AG04450 (cell line): ENCODE measurements around the gene RXRG. TPM values are rescaled to one million over a fixed set of nuclear protein-coding genes. Genes with fewer than 3 reads are reported as not detected.

Experiments used
- CTCF ChIA-PET: fragments of 300-600, 350-600 bp; formaldehyde crosslinking; extraction: SDS; loops from one replicate; lab custom pipeline; 2022; ENCODE audit warnings: antibody characterized with exemption, inconsistent platforms; lab: Charles Lee
- POLR2A ChIA-PET: fragments of 350-600 bp; formaldehyde crosslinking; extraction: SDS; loops from one replicate; lab custom pipeline; 2021; ENCODE audit warnings: antibody characterized with exemption, inconsistent platforms; lab: Yijun Ruan, JAX
- DNase-seq: peaks from one replicate; pipeline ENCODE4 v3.0.0-alpha.2; 2011; ENCODE audit warnings: low read depth, low spot score
- H3K27ac ChIP-seq: one replicate; pipeline ENCODE4 v1.5.1; 2012; ENCODE audit warnings: low read depth, low read length, control low read depth
- H3K27me3 ChIP-seq: one replicate; pipeline ENCODE4 v1.6.0; 2012; ENCODE audit warnings: low read length; ENCODE audit not compliant: control insufficient read depth, insufficient read depth
- H3K4me3 ChIP-seq: 2 replicates; pipeline ENCODE4 v1.5.1; 2011; ENCODE audit warnings: mild to moderate bottlenecking, low read depth, low read length, control low read depth
- H3K9me3 ChIP-seq: 2 replicates; pipeline ENCODE4 v1.5.1; 2012; ENCODE audit warnings: low read length; ENCODE audit not compliant: control insufficient read depth, insufficient read depth
- CTCF ChIP-seq: IDR thresholded peaks from 2 replicates; pipeline ENCODE4 v1.5.1; 2011; ENCODE audit warnings: low read depth, low read length, control low read depth, inconsistent platforms
- polyA plus RNA-seq: library from polyadenylated mRNA; depleted of rRNA; stranded (reverse); fragments of >200 nt; gene quantifications from 2 replicates; pipeline ENCODE4 v1.2.3, GENCODE V29; 2011

RXRG gene
- polyA plus RNA-seq, 1 experiment, result not detected

- ChIA-PET CTCF (interaction anchor here (0.6 to 4.1 kb wide), 32 partner anchors 8 to 315 kb away, joined by 3 to 30 read pairs (median 5); partner anchors contain the start of genes LMX1A and RXRG), POLR2A (no interaction called here)
- DNase-seq, result peak; percentile 29
- no peak overlapping the region for H3K27ac ChIP-seq
- peak; percentile 89 for TF ChIP-seq CTCF
- H3K9me3 ChIP-seq, result no peaks in the 10 kb centered on the region
- H3K4me3 ChIP-seq, result no peak overlapping the region
- H3K27me3 ChIP-seq, result peaks cover 2% of the 10 kb centered on the region
Observed at GRCh38 chr1:165367375-165367993, 77.4 kb downstream of the RXRG start.

- no peak overlapping the region for H3K27ac ChIP-seq
- POLR2A ChIA-PET, result no interaction called here
- CTCF ChIA-PET, result interaction anchor here (0.7 kb wide), 1 partner anchor 231 kb away, joined by 3 read pairs; no protein-coding TSS in a partner anchor
- H3K9me3 ChIP-seq, result no peaks in the 10 kb centered on the region
- no peak for DNase-seq
- no peak overlapping the region for H3K4me3 ChIP-seq
- H3K27me3 ChIP-seq, result peaks cover 2% of the 10 kb centered on the region
- TF ChIP-seq CTCF, result no peak
Observed at GRCh38 chr1:165365341-165365740, 79.6 kb downstream of the RXRG start.

DNA sequence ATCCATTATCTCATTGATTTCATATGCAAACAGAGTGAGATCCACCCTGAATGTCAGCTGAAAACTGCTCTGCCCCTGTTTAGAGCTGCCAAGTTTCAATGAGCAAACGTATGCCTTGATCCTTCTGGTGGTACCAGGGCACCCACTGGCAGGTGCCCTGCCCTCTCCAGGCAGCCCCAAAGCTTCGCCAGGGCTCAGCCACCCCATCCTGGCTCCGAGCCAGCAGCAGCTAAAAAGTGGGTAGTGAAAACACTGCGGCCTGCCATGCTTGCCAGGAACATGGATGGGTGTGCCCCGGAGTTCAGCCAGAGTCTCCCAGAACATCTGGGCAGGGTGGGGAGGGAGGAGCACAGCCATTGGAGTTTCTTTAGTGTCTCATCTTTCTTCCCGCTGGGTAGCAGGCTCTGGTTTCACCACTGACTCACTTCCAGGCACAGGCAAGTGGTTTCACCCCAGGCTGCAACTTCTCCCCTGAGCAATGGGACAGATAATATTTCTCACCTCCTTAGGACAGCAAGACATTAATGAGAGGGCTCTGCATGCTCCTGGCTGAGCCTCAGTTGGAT lies 80.3 kb downstream of the RXRG start:
- TF ChIP-seq CTCF, result no peak
- POLR2A ChIA-PET, result no interaction called here

DNA sequence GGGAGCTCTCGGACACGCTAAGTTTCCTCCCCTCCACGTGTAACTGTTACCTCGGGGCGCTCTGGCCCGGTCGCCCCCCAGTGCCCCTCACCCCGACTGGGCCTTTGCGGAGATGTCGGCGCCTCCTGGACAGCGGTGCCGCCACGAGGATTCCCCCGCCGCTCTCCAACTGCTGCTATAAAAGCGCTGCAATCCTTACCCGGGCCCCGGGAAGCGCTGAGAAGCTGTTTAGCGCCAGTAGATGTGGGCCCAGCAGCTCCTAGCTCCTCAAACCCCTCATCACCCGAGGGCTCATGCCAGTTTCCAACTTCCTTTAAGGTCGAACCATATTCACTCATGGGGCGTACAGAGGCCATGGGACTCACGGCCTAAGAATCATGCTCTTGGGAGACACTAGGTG lies 88.0 kb downstream of the RXRG start:
- Histone ChIP-seq H3K27me3 (peaks cover 58% of the 10 kb centered on the region), H3K27ac (no peak overlapping the region), H3K9me3 (peaks cover 3% of the 10 kb centered on the region; the same call in 1 of the 2 replicates), H3K4me3 (no peak overlapping the region)
- CTCF ChIA-PET, result interaction anchor here (2.3 kb wide), 1 partner anchor 10 kb away, joined by 8 read pairs; no protein-coding TSS in a partner anchor
- POLR2A ChIA-PET, result no interaction called here
- TF ChIP-seq CTCF, result no peak
- DNase-seq, result no peak

More for the DNA sequence above, 80.3 kb downstream of the RXRG start:
- H3K9me3 ChIP-seq, result no peaks in the 10 kb centered on the region
- H3K27ac ChIP-seq, result no peak overlapping the region
- CTCF ChIA-PET, result no interaction called here
- H3K27me3 ChIP-seq, result peaks cover 2% of the 10 kb centered on the region
- no peak overlapping the region for H3K4me3 ChIP-seq
- no peak for DNase-seq
